Measurements from ENCODE around the gene NPL. TPM values are rescaled to one million over a fixed set of nuclear protein-coding genes. Genes with fewer than 3 reads are reported as not detected.

NPL gene
- total RNA-seq, 2 experiments from 2014 or later, result 2.2 to 6.3 TPM

- Histone ChIP-seq H3K27ac (ENCODE audit: low read depth, low read length, poor library complexity, severe bottlenecking) (no peak overlapping the region), H3K9me2 (ENCODE audit: insufficient read depth, low read length) (no peaks in the 10 kb centered on the region), H3K9me3 (ENCODE audit: low read length) (no peaks in the 10 kb centered on the region), H3K4me1 (ENCODE audit: insufficient read depth, low read length, poor library complexity, severe bottlenecking) (no peaks in the 10 kb centered on the region), H3K79me2 (ENCODE audit: insufficient read depth, low read depth, low read length) (no peaks in the 10 kb centered on the region), H2AFZ (ENCODE audit: low read length) (no peak overlapping the region), H4K20me1 (ENCODE audit: insufficient read depth, low read length) (no peaks in the 10 kb centered on the region), H3K36me3 (ENCODE audit: insufficient read depth, low read length) (no peaks in the 10 kb centered on the region), H3K4me3 (ENCODE audit: low read depth, low read length, poor library complexity, severe bottlenecking) (no peak overlapping the region), H3K4me2 (ENCODE audit: low read length) (no peak overlapping the region)
- no peak for TF ChIP-seq CTCF (conservative IDR thresholded peaks at IDR 0.05; ENCODE audit: low read length)
- no peak for TF ChIP-seq EZH2phosphoT487 (IDR thresholded peaks at IDR 0.05; ENCODE audit: borderline replicate concordance, low read depth, low read length)
- BruUV-seq (replicated peaks), result no TSS peak
- DNase-seq (ENCODE audit: low spot score), result no peak
- CTCF ChIA-PET (ENCODE audit: unreplicated experiment), result no interaction called here
- POLR2A ChIA-PET, result interaction anchor here (0.7 kb wide), 1 partner anchor 10 kb away, joined by 4 read pairs; no protein-coding TSS in a partner anchor
- intact Hi-C loops (cut with micrococcal nuclease; ENCODE audit: unreplicated experiment), result no loop called here
Measured at GRCh38 chr1:182754543-182755314, 34.8 kb upstream of the NPL start.

- H2AFZ ChIP-seq (ENCODE audit: low read length), result no peak overlapping the region
- H3K9me3 ChIP-seq (ENCODE audit: low read length), result no peaks in the 10 kb centered on the region
- no peak overlapping the region for H3K4me3 ChIP-seq (ENCODE audit: low read depth, low read length, poor library complexity, severe bottlenecking)
- no peaks in the 10 kb centered on the region for H4K20me1 ChIP-seq (ENCODE audit: insufficient read depth, low read length)
- H3K79me2 ChIP-seq (ENCODE audit: insufficient read depth, low read depth, low read length), result no peaks in the 10 kb centered on the region
- DNase-seq (ENCODE audit: low spot score), result no peak
- BruUV-seq (replicated peaks), result no TSS peak
- intact Hi-C loops (cut with micrococcal nuclease; ENCODE audit: unreplicated experiment), result no loop called here
- H3K27ac ChIP-seq (ENCODE audit: low read depth, low read length, poor library complexity, severe bottlenecking), result no peak overlapping the region
- H3K4me1 ChIP-seq (ENCODE audit: insufficient read depth, low read length, poor library complexity, severe bottlenecking), result no peaks in the 10 kb centered on the region
- no peak overlapping the region for H3K4me2 ChIP-seq (ENCODE audit: low read length)
- no peaks in the 10 kb centered on the region for H3K36me3 ChIP-seq (ENCODE audit: insufficient read depth, low read length)
- no peaks in the 10 kb centered on the region for H3K9me2 ChIP-seq (ENCODE audit: insufficient read depth, low read length)
- CTCF ChIA-PET (ENCODE audit: unreplicated experiment), result no interaction called here
- TF ChIP-seq CTCF (conservative IDR thresholded peaks at IDR 0.05; ENCODE audit: low read length) (no peak), EZH2phosphoT487 (IDR thresholded peaks at IDR 0.05; ENCODE audit: borderline replicate concordance, low read depth, low read length) (no peak)
- POLR2A ChIA-PET, result no interaction called here
Measured at GRCh38 chr1:182755632-182756031, 33.9 kb upstream of the NPL start.

- DNase-seq (ENCODE audit: low spot score), result no peak
- peaks cover 5% of the 10 kb centered on the region; the same call in 1 of the 2 replicates for H3K9me3 ChIP-seq (ENCODE audit: low read length)
- intact Hi-C loops (cut with micrococcal nuclease; ENCODE audit: unreplicated experiment), result no loop called here
- H3K27ac ChIP-seq (ENCODE audit: low read depth, low read length, poor library complexity, severe bottlenecking), result no peak overlapping the region
- no TSS peak for BruUV-seq (replicated peaks)
- no peaks in the 10 kb centered on the region for H4K20me1 ChIP-seq (ENCODE audit: insufficient read depth, low read length)
- POLR2A ChIA-PET, result no interaction called here
- H3K4me2 ChIP-seq (ENCODE audit: low read length), result no peak overlapping the region
- no peak overlapping the region for H2AFZ ChIP-seq (ENCODE audit: low read length)
- no peak for TF ChIP-seq EZH2phosphoT487 (IDR thresholded peaks at IDR 0.05; ENCODE audit: borderline replicate concordance, low read depth, low read length)
- no peak for TF ChIP-seq CTCF (conservative IDR thresholded peaks at IDR 0.05; ENCODE audit: low read length)
- CTCF ChIA-PET (ENCODE audit: unreplicated experiment), result no interaction called here
- no peak overlapping the region for H3K4me3 ChIP-seq (ENCODE audit: low read depth, low read length, poor library complexity, severe bottlenecking)
- H3K9me2 ChIP-seq (ENCODE audit: insufficient read depth, low read length), result no peaks in the 10 kb centered on the region
- H3K79me2 ChIP-seq (ENCODE audit: insufficient read depth, low read depth, low read length), result no peaks in the 10 kb centered on the region
- H3K36me3 ChIP-seq (ENCODE audit: insufficient read depth, low read length), result no peaks in the 10 kb centered on the region
- H3K4me1 ChIP-seq (ENCODE audit: insufficient read depth, low read length, poor library complexity, severe bottlenecking), result peaks cover 7% of the 10 kb centered on the region
Measured at GRCh38 chr1:182756423-182756822, 33.1 kb upstream of the NPL start.

All from OCI-LY7 (cell line).